SU-DHL-6 (cell line): ENCODE data around the gene RASGRF2.

Experiments
- H2AFZ ChIP-seq: fragments of 200-600 bp; sonication (generic); 2 replicates; pipeline ENCODE4 v1.6.1; 2014; ENCODE audit warnings: low read depth, mild to moderate bottlenecking, moderate library complexity, mixed read lengths, antibody characterized with exemption, low read length; ENCODE audit not compliant: severe bottlenecking
- H3F3A ChIP-seq: fragments of 200-600 bp; shearing (Covaris generic); 2 replicates; pipeline ENCODE4 v1.6.0; 2016; ENCODE audit warnings: antibody characterized with exemption, mild to moderate bottlenecking; ENCODE audit not compliant: insufficient read depth
- H3K27ac ChIP-seq: fragments of 200-600 bp; sonication (generic); 2 replicates; pipeline ENCODE4 v1.5.1; 2016; ENCODE audit warnings: low read depth, mild to moderate bottlenecking, low read length, moderate library complexity, mixed read lengths
- H3K27me3 ChIP-seq: fragments of 200-600 bp; sonication (generic), shearing (Covaris generic); 2 replicates; pipeline ENCODE4 v1.6.0; 2014; ENCODE audit warnings: mild to moderate bottlenecking, low read length
- H3K36me3 ChIP-seq: fragments of 200-600 bp; sonication (generic); 2 replicates; pipeline ENCODE4 v1.6.1; 2014; ENCODE audit warnings: mild to moderate bottlenecking, low read length, mixed read lengths
- H3K4me2 ChIP-seq: fragments of 300-600, 200-600 bp; shearing (Covaris generic), sonication (generic); 2 replicates; pipeline ENCODE4 v1.6.0; 2014; ENCODE audit warnings: low read length, low read depth, mild to moderate bottlenecking; ENCODE audit not compliant: poor library complexity, severe bottlenecking
- H3K4me3 ChIP-seq: fragments of 200-600 bp; sonication (generic); 2 replicates; pipeline ENCODE4 v1.5.1; 2014; ENCODE audit warnings: antibody characterized with exemption, low read length, mild to moderate bottlenecking, mixed read lengths; ENCODE audit not compliant: insufficient read depth, poor library complexity, severe bottlenecking
- H3K79me2 ChIP-seq: fragments of 200-600 bp; sonication (generic); 2 replicates; pipeline ENCODE4 v1.6.1; 2014; ENCODE audit warnings: mild to moderate bottlenecking, low read length, moderate library complexity; ENCODE audit not compliant: insufficient read depth
- H3K9ac ChIP-seq: fragments of 200-600 bp; sonication (generic); 2 replicates; pipeline ENCODE4 v1.7.0; 2014; ENCODE audit warnings: mild to moderate bottlenecking, low read length
- H3K9me2 ChIP-seq: fragments of 200-600 bp; sonication (generic); replicated peaks from 2 replicates; pipeline ENCODE4 v1.6.1; 2014; ENCODE audit warnings: low read length; ENCODE audit not compliant: insufficient read depth
- H3K9me3 ChIP-seq: fragments of 200-600 bp; sonication (generic); 2 replicates; pipeline ENCODE4 v1.6.1; 2014; ENCODE audit warnings: low read length, mixed read lengths; ENCODE audit not compliant: insufficient read depth
- H4K20me1 ChIP-seq: fragments of 200-600 bp; sonication (generic); 2 replicates; pipeline ENCODE4 v1.6.1; 2014; ENCODE audit warnings: low read depth, mild to moderate bottlenecking, antibody characterized with exemption, low read length, moderate library complexity, mixed read lengths
- CTCF ChIP-seq: fragments of 200-600 bp; sonication (generic); IDR thresholded peaks from one replicate; pipeline ENCODE4 v1.5.1; 2017; ENCODE audit warnings: antibody characterized with exemption, mild to moderate bottlenecking, low read length, moderate library complexity; ENCODE audit not compliant: insufficient read depth, poor library complexity, severe bottlenecking
- EZH2phosphoT487 ChIP-seq: fragments of 200-600 bp; sonication (generic), shearing (Covaris generic); conservative IDR thresholded peaks from 2 replicates; pipeline ENCODE4 v1.6.1; 2018; ENCODE audit warnings: mild to moderate bottlenecking, antibody characterized with exemption, low read length, moderate library complexity, mixed read lengths

Gene RASGRF2

DNA sequence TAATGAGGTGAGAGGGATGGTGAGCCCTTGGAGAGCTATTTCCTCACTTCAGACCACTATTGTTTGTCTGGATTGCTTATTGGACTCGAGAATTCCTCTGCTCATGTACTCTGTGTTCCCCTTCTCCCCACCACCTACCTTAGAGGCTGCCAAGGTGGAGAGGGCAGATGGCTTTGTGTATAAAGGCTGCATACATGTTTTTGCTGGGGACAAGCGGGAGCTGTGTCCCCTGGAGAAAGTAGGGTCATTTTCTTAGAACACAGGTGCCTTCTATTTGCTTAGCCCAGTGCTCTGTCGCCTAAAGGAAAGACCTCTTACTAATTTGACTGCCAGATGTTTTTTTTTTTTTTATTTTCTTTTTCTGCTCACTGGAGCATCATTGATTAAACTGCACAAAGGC, 29.7 kb downstream of the RASGRF2 start:
- Histone ChIP-seq H3K4me2 (no peak overlapping the region), H4K20me1 (no peaks in the 10 kb centered on the region), H3K27ac (no peak overlapping the region), H3K9me2 (no peaks in the 10 kb centered on the region), H3K4me3 (no peak overlapping the region), H3K9ac (no peak overlapping the region), H3F3A (no peaks in the 10 kb centered on the region), H3K79me2 (no peaks in the 10 kb centered on the region), H3K36me3 (no peaks in the 10 kb centered on the region), H3K27me3 (no peaks in the 10 kb centered on the region), H2AFZ (no peak overlapping the region), H3K9me3 (no peaks in the 10 kb centered on the region)
- no peak for TF ChIP-seq EZH2phosphoT487
- no peak for TF ChIP-seq CTCF

DNA sequence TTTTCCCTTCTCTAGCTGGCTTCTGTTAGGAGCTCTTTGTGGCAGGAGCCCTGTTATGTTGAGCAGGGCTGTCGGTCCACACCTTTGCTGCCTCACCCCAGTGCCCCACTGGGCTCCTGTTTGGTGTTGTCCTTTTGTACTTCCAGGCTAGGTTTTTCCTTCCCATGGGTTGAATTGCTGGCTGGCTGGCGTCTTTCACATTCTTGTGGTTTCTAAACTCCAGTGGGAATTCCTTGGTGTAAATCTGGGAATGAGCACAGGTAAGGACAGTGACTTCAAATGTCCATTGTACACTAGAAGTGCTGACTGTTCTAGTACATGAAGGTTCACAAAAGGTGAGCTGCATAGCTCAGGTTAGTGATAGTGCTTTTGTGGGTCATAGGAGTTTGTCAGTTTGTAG, 30.4 kb downstream of the RASGRF2 start:
- H3K4me3 ChIP-seq, result no peak overlapping the region
- no peak overlapping the region for H3K4me2 ChIP-seq
- no peak for TF ChIP-seq CTCF
- no peak for TF ChIP-seq EZH2phosphoT487
- H3K9me2 ChIP-seq, result no peaks in the 10 kb centered on the region
- no peaks in the 10 kb centered on the region for H3K27me3 ChIP-seq
- no peaks in the 10 kb centered on the region for H3K9me3 ChIP-seq
- H3K79me2 ChIP-seq, result no peaks in the 10 kb centered on the region
- H3F3A ChIP-seq, result no peaks in the 10 kb centered on the region
- no peaks in the 10 kb centered on the region for H3K36me3 ChIP-seq
- H3K27ac ChIP-seq, result no peak overlapping the region
- H3K9ac ChIP-seq, result no peak overlapping the region
- no peaks in the 10 kb centered on the region for H4K20me1 ChIP-seq
- H2AFZ ChIP-seq, result no peak overlapping the region

DNA sequence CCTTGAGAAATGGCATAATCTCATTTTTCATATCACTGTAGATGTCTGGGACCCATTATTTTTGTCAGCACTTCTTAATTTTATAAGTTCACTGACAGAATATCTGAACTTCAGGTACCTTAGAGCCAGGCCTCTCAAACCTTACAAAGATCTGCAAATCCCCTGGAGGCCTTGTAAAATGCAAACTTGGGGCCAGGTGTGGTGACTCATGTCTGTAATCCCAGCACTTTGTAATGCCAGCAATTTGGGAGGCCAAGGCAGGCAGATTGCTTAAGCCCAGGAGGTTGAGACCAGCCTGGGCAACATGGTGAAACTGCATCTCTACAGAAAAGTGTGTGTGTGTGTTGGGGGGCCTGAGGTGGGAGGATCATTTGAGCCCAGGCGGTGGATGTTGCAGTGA, 30.8 kb downstream of the RASGRF2 start:
- Histone ChIP-seq H3K4me3 (no peak overlapping the region), H3K27me3 (no peaks in the 10 kb centered on the region), H3K9me3 (no peaks in the 10 kb centered on the region), H3K4me2 (no peak overlapping the region), H3K9ac (no peak overlapping the region), H2AFZ (no peak overlapping the region), H4K20me1 (no peaks in the 10 kb centered on the region), H3K27ac (no peak overlapping the region), H3F3A (no peaks in the 10 kb centered on the region), H3K36me3 (no peaks in the 10 kb centered on the region), H3K9me2 (no peaks in the 10 kb centered on the region), H3K79me2 (no peaks in the 10 kb centered on the region)
- TF ChIP-seq EZH2phosphoT487, result no peak
- TF ChIP-seq CTCF, result no peak

DNA sequence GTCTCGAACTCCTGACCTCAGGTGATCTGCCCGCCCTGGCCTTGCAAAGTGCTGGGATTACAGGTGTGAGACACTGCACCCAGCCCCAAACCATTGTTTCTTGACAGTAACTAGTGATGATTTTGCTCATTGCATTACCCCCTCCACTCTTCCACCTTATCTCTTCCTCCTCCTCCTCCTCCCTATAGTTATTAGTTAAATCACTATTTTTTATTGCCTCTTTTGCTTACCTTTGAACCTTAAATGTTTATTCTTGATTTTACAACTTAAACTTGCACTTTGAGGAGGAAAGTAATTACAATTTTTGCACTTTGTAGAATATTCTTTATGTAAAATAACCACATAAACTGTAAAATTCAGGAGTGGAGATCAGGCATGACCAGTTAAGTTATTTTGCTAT, 35.7 kb downstream of the RASGRF2 start:
- no peak overlapping the region for H3K27ac ChIP-seq

More for the DNA sequence above, 35.7 kb downstream of the RASGRF2 start:
- Histone ChIP-seq H3K4me3 (no peak overlapping the region), H3K27me3 (no peaks in the 10 kb centered on the region), H3K9me2 (no peaks in the 10 kb centered on the region), H3K4me2 (no peak overlapping the region), H3K79me2 (no peaks in the 10 kb centered on the region), H2AFZ (no peak overlapping the region), H3K36me3 (no peaks in the 10 kb centered on the region), H3K9ac (no peak overlapping the region), H4K20me1 (no peaks in the 10 kb centered on the region), H3F3A (no peaks in the 10 kb centered on the region), H3K9me3 (no peaks in the 10 kb centered on the region)
- TF ChIP-seq CTCF (no peak), EZH2phosphoT487 (no peak)
